Neural cell (in vitro differentiated cells): ENCODE measurements around the gene PPIE.

Source experiments
- EP300 ChIP-seq: fragments of 450-650 bp; conservative IDR thresholded peaks from 2 replicates; pipeline ENCODE4 v1.6.1; 2014; ENCODE audit warnings: antibody characterized with exemption, mild to moderate bottlenecking, moderate library complexity; ENCODE audit not compliant: poor library complexity, severe bottlenecking
- EZH2 ChIP-seq: fragments of 200-600, 300-800 bp; shearing (Covaris generic), sonication (generic); IDR thresholded peaks from 2 replicates; pipeline ENCODE4 v1.6.1; 2014; ENCODE audit warnings: antibody characterized with exemption, low read length, borderline replicate concordance, mild to moderate bottlenecking; ENCODE audit not compliant: insufficient read depth, poor library complexity, severe bottlenecking
- REST ChIP-seq: IDR thresholded peaks from 2 replicates; pipeline ENCODE4 v1.6.1; 2012; ENCODE audit warnings: borderline replicate concordance
- TF ChIP-seq, protein P1 (sequence below): fragments of 450-650 bp; IDR thresholded peaks from 2 replicates; pipeline ENCODE4 v1.5.1; 2014; ENCODE audit warnings: antibody characterized with exemption, mild to moderate bottlenecking, moderate library complexity; ENCODE audit not compliant: poor library complexity, severe bottlenecking

- TF ChIP-seq, protein P1, sequence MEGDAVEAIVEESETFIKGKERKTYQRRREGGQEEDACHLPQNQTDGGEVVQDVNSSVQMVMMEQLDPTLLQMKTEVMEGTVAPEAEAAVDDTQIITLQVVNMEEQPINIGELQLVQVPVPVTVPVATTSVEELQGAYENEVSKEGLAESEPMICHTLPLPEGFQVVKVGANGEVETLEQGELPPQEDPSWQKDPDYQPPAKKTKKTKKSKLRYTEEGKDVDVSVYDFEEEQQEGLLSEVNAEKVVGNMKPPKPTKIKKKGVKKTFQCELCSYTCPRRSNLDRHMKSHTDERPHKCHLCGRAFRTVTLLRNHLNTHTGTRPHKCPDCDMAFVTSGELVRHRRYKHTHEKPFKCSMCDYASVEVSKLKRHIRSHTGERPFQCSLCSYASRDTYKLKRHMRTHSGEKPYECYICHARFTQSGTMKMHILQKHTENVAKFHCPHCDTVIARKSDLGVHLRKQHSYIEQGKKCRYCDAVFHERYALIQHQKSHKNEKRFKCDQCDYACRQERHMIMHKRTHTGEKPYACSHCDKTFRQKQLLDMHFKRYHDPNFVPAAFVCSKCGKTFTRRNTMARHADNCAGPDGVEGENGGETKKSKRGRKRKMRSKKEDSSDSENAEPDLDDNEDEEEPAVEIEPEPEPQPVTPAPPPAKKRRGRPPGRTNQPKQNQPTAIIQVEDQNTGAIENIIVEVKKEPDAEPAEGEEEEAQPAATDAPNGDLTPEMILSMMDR: no peak
- TF ChIP-seq EZH2 (no peak), REST (no peak), EP300 (no peak)
These were observed 38.6 kb downstream of the PPIE start for GRCh38 chr1:39777306-39777705.
